Fibroblast of mammary gland (primary cell): ENCODE results near the gene SEC16A.

Source experiments
- DNase-seq: peaks from one replicate; pipeline ENCODE4 v3.0.0-alpha.2; 2010; ENCODE audit warnings: low read depth
- H3K4me3 ChIP-seq: 2 replicates; pipeline ENCODE4 v1.5.1; 2011; ENCODE audit warnings: low read depth, mild to moderate bottlenecking, low read length, moderate library complexity; ENCODE audit not compliant: control insufficient read depth
- CTCF ChIP-seq: conservative IDR thresholded peaks from 2 replicates; pipeline ENCODE4 v1.5.1; 2011; ENCODE audit warnings: low read depth, low read length, inconsistent platforms; ENCODE audit not compliant: control insufficient read depth, insufficient read depth

The SEC16A gene

GRCh38 chr9:136453326-136453725, 29.5 kb downstream of the SEC16A start:
- no peak overlapping the region for H3K4me3 ChIP-seq
- no peak for TF ChIP-seq CTCF
- DNase-seq = no peak

- DNase-seq = no peak
Measured at GRCh38 chr9:136451221-136451877, 31.5 kb downstream of the SEC16A start.

GRCh38 chr9:136448655-136449054, 34.2 kb downstream of the SEC16A start:
- no peak overlapping the region for H3K4me3 ChIP-seq
- TF ChIP-seq CTCF = no peak
- DNase-seq = no peak

More at GRCh38 chr9:136451221-136451877, 31.5 kb downstream of the SEC16A start:
- H3K4me3 ChIP-seq = no peak overlapping the region
- no peak for TF ChIP-seq CTCF

GRCh38 chr9:136447173-136447778, 35.6 kb downstream of the SEC16A start:
- H3K4me3 ChIP-seq = no peak overlapping the region
- no peak for TF ChIP-seq CTCF
- no peak for DNase-seq

- DNase-seq = no peak
- no peak for TF ChIP-seq CTCF
- H3K4me3 ChIP-seq = no peak overlapping the region
Measured at GRCh38 chr9:136445799-136446198, 37.0 kb downstream of the SEC16A start.

GRCh38 chr9:136444102-136444501, 38.7 kb downstream of the SEC16A start:
- no peak overlapping the region for H3K4me3 ChIP-seq
- TF ChIP-seq CTCF = no peak
- DNase-seq = no peak
